Cardiac fibroblast (primary cell): ENCODE data around the gene LPP.

Experiments
- DNase-seq, 2 donors: peaks; one replicate each; pipeline versions ENCODE4 v3.0.0 to v3.0.0-alpha.2; 2010; ENCODE audit warnings: low read depth in 2 of 2
- H3K4me3 ChIP-seq, 2 donors: replicated peaks in 1 of 2; 1 replicate in 1 of 2; 2 replicates in 1 of 2; pipeline ENCODE4 v1.5.1; 2011; ENCODE audit warnings: low read depth in 2 of 2, low read length in 2 of 2, mild to moderate bottlenecking in 2 of 2, moderate library complexity in 1 of 2
- CTCF ChIP-seq: IDR thresholded peaks from one replicate; pipeline ENCODE4 v1.5.1; 2011; ENCODE audit warnings: low read depth, mild to moderate bottlenecking, low read length, inconsistent platforms

Gene LPP

DNA sequence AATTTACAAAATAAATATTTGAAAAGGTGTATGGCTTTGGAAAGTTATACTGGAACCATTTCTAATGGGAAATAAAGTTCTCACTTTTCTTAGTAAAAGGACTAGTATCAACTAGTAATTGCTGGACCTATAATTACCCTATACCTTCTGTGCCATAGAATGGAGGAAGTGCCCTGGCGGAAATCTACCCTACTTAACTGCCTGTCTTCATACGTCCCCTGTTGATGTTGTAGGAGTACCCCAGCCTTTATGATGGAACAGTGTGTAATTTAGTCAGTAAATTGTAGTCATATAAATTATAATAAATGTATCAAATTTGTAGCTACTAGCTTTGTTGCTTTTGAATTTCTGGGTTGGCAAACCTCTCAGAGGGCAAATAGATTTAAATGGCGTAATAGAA lies 149.9 kb downstream of the LPP start:
- no peak for DNase-seq
- no peak for TF ChIP-seq CTCF
- no peak overlapping the region for H3K4me3 ChIP-seq

DNA sequence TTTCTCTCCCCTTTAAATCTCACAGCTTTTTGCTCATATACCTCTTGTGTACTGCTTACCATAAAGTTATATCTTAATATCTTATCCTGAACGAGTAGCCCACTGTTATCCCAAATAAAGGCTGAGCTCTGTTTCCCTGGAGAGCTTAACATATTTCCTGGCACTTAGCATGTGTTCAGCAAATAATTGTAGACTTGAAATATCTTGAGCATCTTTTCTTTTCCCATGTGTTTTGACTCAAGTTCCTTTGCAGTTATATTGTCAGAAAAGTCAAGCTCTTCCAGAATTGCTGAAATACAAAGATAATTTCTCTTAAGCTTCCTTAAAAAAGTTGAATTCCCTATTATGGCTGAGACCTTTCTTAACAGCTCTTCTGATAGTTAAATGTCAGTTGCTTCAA lies 150.5 kb downstream of the LPP start:
- no peak for TF ChIP-seq CTCF
- no peak for DNase-seq
- H3K4me3 ChIP-seq: no peak overlapping the region

DNA sequence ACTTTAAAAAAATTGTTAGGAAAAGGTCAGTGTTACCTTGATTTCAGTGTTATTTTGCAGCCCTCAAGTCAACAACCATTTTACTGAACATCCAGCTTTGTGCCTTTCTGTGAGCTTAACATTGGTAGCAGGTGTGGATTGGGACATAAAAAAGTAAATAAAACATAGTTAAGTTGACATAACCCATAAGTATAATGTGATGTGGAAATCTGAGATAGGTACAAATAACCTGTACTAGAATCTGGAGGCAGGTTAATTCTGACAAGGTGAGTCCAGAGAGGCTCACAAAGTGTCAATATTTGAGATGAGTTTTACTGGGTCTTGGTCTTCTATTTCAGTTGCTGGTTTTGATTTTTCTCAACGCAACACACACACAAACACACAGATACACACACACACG lies 151.3 kb downstream of the LPP start:
- H3K4me3 ChIP-seq: no peak overlapping the region
- DNase-seq: no peak
- no peak for TF ChIP-seq CTCF

- no peak overlapping the region for H3K4me3 ChIP-seq
- TF ChIP-seq CTCF: no peak
- DNase-seq: no peak
These were observed 152.6 kb downstream of the LPP start for GRCh38 chr3:188306435-188307005.

DNA sequence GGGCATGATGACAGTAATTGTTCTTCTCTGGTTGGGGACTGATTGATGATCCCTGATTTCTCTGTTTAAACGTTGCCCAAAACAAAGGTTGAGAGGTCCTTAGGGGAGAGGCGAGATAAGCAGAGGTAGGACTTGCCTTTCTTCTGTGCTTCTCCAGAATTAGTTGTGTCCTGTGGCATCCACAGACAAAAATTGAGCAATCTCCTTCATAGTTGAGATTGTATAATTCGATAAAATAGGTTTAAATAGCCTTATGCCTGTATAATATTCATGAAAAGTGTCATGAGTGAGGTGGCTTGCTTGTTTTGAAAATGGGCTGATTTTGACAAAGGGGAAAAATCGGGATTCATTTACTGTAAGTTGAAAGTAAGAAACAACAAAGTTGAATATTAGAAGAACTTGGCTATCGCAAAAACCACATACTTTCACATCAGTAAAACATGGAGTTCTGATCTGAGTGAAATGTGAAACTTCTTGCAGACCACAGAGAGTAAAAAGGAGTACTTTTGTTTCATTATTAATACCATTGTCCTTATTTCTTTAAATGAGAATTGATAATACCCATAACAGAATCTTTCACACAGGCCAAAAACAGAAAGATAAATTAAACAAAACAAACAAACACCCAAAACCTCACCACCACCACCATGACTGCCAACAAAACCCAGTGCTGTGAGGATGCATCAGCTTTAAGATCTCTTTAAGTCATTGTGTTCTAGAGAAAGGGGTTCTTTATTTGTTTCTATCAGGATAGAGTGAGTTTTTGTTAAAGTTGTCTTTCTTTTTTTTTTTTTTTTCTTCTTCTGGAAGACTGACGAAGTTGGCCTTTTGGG lies 155.7 kb downstream of the LPP start:
- TF ChIP-seq CTCF: no peak
- no peak overlapping the region for H3K4me3 ChIP-seq
- no peak for DNase-seq

- no peak overlapping the region for H3K4me3 ChIP-seq
- no peak for DNase-seq
- TF ChIP-seq CTCF: no peak
These were observed 156.3 kb downstream of the LPP start for GRCh38 chr3:188310270-188310710.
